Left ventricle myocardium inferior (tissue), 1 donor: ENCODE measurements around the gene C6orf15. TPM values are rescaled to one million over a fixed set of nuclear protein-coding genes. Genes with fewer than 3 reads are reported as not detected.

ENCODE experiments used
- DNase-seq: peaks from one replicate; pipeline ENCODE4 v3.0.0-alpha.2; 2020
- H3K27ac ChIP-seq: fragments of 200-600 bp; replicated peaks from 2 replicates; pipeline ENCODE4 v1.8.0; 2021
- H3K27me3 ChIP-seq: fragments of 200-600 bp; 2 replicates; pipeline ENCODE4 v1.8.0; 2021; ENCODE audit warnings: low read depth
- H3K36me3 ChIP-seq: fragments of 200-600 bp; 2 replicates; pipeline ENCODE4 v1.8.0; 2021
- H3K4me1 ChIP-seq: fragments of 200-600 bp; 2 replicates; pipeline ENCODE4 v1.8.0; 2021
- H3K4me3 ChIP-seq: fragments of 200-600 bp; 2 replicates; pipeline ENCODE4 v1.8.0; 2021; ENCODE audit warnings: mild to moderate bottlenecking, moderate library complexity
- H3K9me3 ChIP-seq: fragments of 200-600 bp; replicated peaks from 2 replicates; pipeline ENCODE4 v1.8.0; 2021
- CTCF ChIP-seq: fragments of 200-600 bp; IDR thresholded peaks from 2 replicates; pipeline ENCODE4 v1.8.0; 2021; ENCODE audit warnings: antibody characterized with exemption, mild to moderate bottlenecking, borderline replicate concordance
- intact Hi-C: fragments of 100-400 bp; cut with micrococcal nuclease; formaldehyde crosslinking; loops from one replicate; pipeline ENCODE4 v1.11.0; 2022
- total RNA-seq: library from RNA; stranded (reverse); fragmentation: NEBNext Ultra II Directional; extraction: Animal tissue kit (Norgen Biotek cat#: 25700); gene quantifications from one replicate; pipeline ENCODE4 v1.2.1, GENCODE V29; 2021
- donor health status: DM: no; HTN: yes; CAD: no; lungs with severe emphysema.

C6orf15 gene
- total RNA-seq, 1 donor from 2014 or later, result not detected

DNA sequence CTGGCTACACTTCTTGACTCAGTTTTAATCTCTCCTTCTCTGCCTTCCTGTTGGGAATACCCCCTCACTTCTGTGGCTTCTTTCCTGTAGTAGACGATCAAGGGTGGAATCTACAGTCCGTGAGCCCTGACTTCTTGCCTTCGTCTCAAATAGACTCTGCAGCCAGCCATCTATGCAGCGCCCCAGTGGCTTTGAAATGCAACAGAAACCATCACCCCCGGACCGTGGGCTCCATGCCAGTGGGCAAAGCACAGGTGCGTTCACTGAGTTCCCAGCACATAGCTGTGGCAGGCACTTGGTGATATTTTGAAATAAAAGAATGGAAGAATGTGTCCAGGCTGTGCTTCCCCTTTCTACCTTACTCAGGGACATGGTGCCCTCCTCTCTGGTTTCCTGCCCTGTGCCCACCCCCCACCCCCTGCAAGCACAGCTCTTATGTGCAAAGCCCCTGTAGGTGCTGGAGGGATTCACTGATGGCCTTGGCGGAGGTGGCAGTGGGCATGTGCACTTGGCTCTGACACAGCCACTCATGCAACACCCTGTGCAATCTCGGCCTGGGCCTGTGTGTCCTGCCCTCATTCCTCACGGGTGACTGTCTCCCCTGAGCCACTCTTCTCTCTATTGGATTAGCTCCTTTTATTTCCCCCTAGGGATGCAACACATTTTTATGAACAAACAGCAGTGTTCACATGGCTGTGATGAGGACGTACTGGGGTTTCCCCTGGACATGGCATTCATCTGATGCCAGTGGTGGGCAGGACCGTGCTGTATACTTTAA is 13.4 kb upstream of the C6orf15 start:
- Histone ChIP-seq H3K4me1 (peaks cover 46% of the 10 kb centered on the region), H3K36me3 (no peaks in the 10 kb centered on the region), H3K27me3 (no peaks in the 10 kb centered on the region), H3K9me3 (no peaks in the 10 kb centered on the region), H3K27ac (peak overlapping the region; percentile 72), H3K4me3 (no peak overlapping the region)
- intact Hi-C loops, result no loop called here
- DNase-seq, result peak; percentile 36
- TF ChIP-seq CTCF, result no peak

DNA sequence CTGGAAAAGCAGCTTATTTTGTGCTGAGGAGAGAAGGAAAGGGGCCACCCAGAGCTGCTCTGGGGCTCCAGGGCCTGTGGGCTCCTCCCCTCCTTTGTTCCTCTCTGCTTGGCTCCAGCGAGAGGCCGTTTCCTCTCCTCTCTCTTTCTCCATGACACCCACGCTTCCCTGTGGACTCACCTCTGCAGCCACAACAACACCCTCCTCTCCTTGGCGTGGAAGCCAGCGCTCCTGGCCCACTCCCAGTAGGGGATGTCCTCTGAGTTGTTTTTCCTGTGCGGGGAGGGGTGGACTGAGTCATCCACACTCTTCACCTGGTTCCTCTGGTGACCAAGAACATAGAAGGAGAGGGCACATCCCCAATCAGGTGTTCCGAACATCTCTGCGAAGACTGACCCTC is 12.8 kb upstream of the C6orf15 start:
- no peak for TF ChIP-seq CTCF
- Histone ChIP-seq H3K4me3 (no peak overlapping the region), H3K27me3 (no peaks in the 10 kb centered on the region), H3K36me3 (no peaks in the 10 kb centered on the region), H3K27ac (peak overlapping the region; percentile 72), H3K9me3 (no peaks in the 10 kb centered on the region), H3K4me1 (peaks cover 46% of the 10 kb centered on the region)
- intact Hi-C loops, result no loop called here
- peak; percentile 44 for DNase-seq

GRCh38 chr6:31122791-31123706 is 10.7 kb upstream of the C6orf15 start:
- H3K4me1 ChIP-seq, result peaks cover 49% of the 10 kb centered on the region

GRCh38 chr6:31121131-31121790 is 8.9 kb upstream of the C6orf15 start:
- DNase-seq, result no peak
- TF ChIP-seq CTCF, result no peak
- Histone ChIP-seq H3K27me3 (no peaks in the 10 kb centered on the region), H3K9me3 (no peaks in the 10 kb centered on the region), H3K4me3 (no peak overlapping the region), H3K4me1 (peaks cover 53% of the 10 kb centered on the region), H3K36me3 (no peaks in the 10 kb centered on the region), H3K27ac (no peak overlapping the region)
- intact Hi-C loops, result no loop called here

More at GRCh38 chr6:31122791-31123706, 10.7 kb upstream of the C6orf15 start:
- intact Hi-C loops, result no loop called here
- no peak for TF ChIP-seq CTCF
- peak overlapping the region; percentile 85 for H3K27ac ChIP-seq
- no peaks in the 10 kb centered on the region for H3K9me3 ChIP-seq
- no peak overlapping the region for H3K4me3 ChIP-seq
- DNase-seq, result peak; percentile 54
- no peaks in the 10 kb centered on the region for H3K36me3 ChIP-seq
- H3K27me3 ChIP-seq, result no peaks in the 10 kb centered on the region
